Fibroblast of skin of left quadriceps (primary cell): ENCODE data around the gene COL4A1.

Experiments
- DNase-seq, 2 experiments: peaks; one replicate each; pipeline ENCODE4 v3.0.0-alpha.2; 2013; ENCODE audit warnings: low read depth in 2 of 2

The COL4A1 gene

GRCh38 chr13:110341445-110342244, 34.7 kb upstream of the COL4A1 start:
- DNase-seq: no peak

- no peak for DNase-seq
These were observed 34.0 kb upstream of the COL4A1 start for GRCh38 chr13:110340812-110341444.

GRCh38 chr13:110339975-110340550, 33.1 kb upstream of the COL4A1 start:
- no peak for DNase-seq

- DNase-seq: no peak
These were observed 32.3 kb upstream of the COL4A1 start for GRCh38 chr13:110339263-110339662.

GRCh38 chr13:110338441-110339101, 31.6 kb upstream of the COL4A1 start:
- DNase-seq: no peak

GRCh38 chr13:110337247-110337646, 30.3 kb upstream of the COL4A1 start:
- DNase-seq: no peak

GRCh38 chr13:110336681-110337080, 29.7 kb upstream of the COL4A1 start:
- DNase-seq: no peak

GRCh38 chr13:110336108-110336507, 29.2 kb upstream of the COL4A1 start:
- no peak for DNase-seq

GRCh38 chr13:110334841-110335490, 28.0 kb upstream of the COL4A1 start:
- DNase-seq: no peak

GRCh38 chr13:110334256-110334655, 27.3 kb upstream of the COL4A1 start:
- peak; percentile 86 to 87 for DNase-seq

- no peak for DNase-seq
These were observed 26.9 kb upstream of the COL4A1 start for GRCh38 chr13:110333837-110334236.

- no peak for DNase-seq
These were observed 25.8 kb upstream of the COL4A1 start for GRCh38 chr13:110332750-110333149.

GRCh38 chr13:110331362-110331761, 24.4 kb upstream of the COL4A1 start:
- no peak for DNase-seq

- DNase-seq: no peak
These were observed 23.6 kb upstream of the COL4A1 start for GRCh38 chr13:110330491-110331011.

- DNase-seq: no peak
These were observed 23.0 kb upstream of the COL4A1 start for GRCh38 chr13:110329798-110330461.

GRCh38 chr13:110329258-110329657, 22.3 kb upstream of the COL4A1 start:
- DNase-seq: no peak

- no peak for DNase-seq
These were observed 21.6 kb upstream of the COL4A1 start for GRCh38 chr13:110328573-110328972.

GRCh38 chr13:110327051-110327721, 20.2 kb upstream of the COL4A1 start:
- DNase-seq: peak; percentile 80

GRCh38 chr13:110326263-110326904, 19.4 kb upstream of the COL4A1 start:
- no peak for DNase-seq
